Prostate gland (tissue), 2 donors: ENCODE data around the gene SLC35F3.

ENCODE experiments used
- POLR2A ChIP-seq: fragments of 450-650 bp; IDR thresholded peaks from one replicate; pipeline ENCODE4 v1.6.1; 2016; ENCODE audit warnings: antibody characterized with exemption, mild to moderate bottlenecking
- TF ChIP-seq, protein P1 (sequence below), 4 experiments: fragments of 200-600 bp in 2 of 4; fragments of 450-650 bp in 2 of 4; sonication (generic) in 2 of 4; IDR thresholded peaks; 1 replicate in 3 of 4; 2 replicates in 1 of 4; pipeline ENCODE4 v1.5.1; 2016 to 2019; ENCODE audit warnings: antibody characterized with exemption in 4 of 4, mild to moderate bottlenecking in 2 of 4, moderate library complexity in 2 of 4

DNA sequence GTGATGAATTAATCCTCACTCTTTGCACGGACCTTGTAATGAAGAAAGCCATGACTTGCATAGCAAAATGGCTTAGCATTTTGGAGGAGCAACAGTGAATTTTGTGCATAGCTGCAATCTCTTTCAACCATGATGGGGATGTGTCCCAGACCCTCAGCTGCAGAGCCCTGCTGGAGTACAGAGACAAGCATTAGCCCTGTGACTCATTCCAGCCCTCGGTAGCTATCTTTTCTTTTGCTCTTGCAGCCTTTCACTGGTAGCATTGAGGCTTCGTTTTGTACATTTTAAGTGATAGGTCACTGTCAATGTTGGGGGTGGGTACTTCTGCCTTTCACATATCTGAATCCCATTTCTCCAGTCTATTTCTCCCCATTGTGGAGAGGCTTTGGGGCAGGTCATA, 58.4 kb downstream of the SLC35F3 start:
- no peak for TF ChIP-seq POLR2A
- TF ChIP-seq, protein P1, sequence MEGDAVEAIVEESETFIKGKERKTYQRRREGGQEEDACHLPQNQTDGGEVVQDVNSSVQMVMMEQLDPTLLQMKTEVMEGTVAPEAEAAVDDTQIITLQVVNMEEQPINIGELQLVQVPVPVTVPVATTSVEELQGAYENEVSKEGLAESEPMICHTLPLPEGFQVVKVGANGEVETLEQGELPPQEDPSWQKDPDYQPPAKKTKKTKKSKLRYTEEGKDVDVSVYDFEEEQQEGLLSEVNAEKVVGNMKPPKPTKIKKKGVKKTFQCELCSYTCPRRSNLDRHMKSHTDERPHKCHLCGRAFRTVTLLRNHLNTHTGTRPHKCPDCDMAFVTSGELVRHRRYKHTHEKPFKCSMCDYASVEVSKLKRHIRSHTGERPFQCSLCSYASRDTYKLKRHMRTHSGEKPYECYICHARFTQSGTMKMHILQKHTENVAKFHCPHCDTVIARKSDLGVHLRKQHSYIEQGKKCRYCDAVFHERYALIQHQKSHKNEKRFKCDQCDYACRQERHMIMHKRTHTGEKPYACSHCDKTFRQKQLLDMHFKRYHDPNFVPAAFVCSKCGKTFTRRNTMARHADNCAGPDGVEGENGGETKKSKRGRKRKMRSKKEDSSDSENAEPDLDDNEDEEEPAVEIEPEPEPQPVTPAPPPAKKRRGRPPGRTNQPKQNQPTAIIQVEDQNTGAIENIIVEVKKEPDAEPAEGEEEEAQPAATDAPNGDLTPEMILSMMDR (IDR thresholded peaks at IDR 0.05), result no peak
